Stimulated activated CD8-positive, alpha-beta memory T cell treated with anti-CD3 and anti-CD28 coated beads, Interleukin-7, amount 100 ng/mL, for 24 hours (primary cell): Measurements from ENCODE around the gene ACSL1.

Source experiments
- DNase-seq: peaks from one replicate; pipeline ENCODE4 v3.0.0-alpha.2; 2020; ENCODE audit warnings: low read depth

The ACSL1 gene

DNA sequence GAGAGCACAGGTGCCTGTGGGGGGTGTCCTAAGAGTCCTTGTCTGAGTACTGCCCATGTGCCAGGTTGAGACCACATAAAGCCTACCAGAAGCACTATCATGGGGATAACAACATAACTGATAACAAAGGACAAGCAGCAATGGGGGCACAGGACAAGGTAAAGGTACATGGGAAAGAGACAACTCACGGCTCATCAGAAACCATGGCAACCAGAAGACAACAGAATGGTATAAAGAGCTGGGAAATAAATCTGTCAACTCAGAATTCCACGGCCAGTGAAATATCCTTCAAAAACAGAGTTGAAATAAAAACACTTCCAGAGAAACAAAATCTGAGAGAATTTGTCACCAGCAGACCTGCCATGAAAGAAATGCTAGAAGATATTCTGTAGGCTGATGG lies 111.9 kb downstream of the ACSL1 start:
- DNase-seq, result no peak

DNA sequence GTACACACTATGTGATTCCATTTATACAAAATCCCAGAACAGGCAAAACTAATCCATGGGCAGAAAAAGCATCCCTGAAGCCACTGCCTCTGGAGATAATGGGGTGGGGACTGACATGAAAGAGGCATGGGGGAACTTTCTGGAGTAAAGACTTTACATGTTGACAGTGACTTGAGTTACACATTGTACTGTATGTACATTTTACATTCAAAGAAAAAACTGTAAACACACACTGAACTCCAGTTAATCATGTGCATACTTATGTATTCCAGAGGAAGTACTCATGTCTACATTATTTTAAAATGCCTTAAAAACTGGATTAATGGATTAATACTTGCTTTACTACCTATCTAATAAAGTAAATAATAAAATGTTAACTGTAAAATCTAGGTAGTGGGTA lies 113.4 kb downstream of the ACSL1 start:
- no peak for DNase-seq

DNA sequence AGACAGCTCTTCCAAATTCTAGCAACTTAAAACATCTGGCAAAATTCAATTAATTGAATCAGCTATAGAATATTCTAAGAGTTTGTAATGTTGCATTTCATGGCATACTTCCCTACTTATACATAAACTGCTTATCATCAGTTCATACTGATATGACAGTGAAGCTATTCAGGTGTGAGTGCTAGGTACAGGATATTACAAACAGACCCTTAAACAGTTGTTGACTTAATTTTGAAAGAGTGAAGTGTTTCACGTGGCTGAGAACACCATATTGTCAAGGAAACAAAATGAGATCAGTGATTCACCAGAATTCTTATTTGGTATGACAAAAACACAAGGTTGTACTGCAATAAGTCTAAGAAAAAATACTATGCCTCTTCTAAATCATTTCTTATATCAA lies 119.3 kb downstream of the ACSL1 start:
- DNase-seq, result no peak

DNA sequence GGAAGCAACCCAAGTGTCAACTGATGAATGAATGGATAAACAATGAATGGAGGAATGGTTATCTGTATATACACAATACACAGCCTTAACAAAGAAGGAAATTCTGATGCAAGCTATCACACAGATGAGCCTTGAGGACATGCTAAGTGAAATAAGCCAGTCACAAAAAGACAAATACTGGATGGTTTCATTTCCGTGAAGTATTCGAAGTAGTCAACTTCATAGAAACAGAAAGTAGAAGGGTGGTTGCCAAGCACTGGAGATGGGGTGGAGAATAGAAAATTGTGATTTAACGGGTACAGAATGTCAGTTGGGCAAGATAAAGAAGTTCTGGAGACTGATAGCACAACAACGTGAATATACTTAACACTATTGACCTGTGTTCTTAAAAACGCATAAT lies 120.1 kb downstream of the ACSL1 start:
- no peak for DNase-seq
